ENCODE measurements around the gene DHX30.

Gene DHX30

DNA sequence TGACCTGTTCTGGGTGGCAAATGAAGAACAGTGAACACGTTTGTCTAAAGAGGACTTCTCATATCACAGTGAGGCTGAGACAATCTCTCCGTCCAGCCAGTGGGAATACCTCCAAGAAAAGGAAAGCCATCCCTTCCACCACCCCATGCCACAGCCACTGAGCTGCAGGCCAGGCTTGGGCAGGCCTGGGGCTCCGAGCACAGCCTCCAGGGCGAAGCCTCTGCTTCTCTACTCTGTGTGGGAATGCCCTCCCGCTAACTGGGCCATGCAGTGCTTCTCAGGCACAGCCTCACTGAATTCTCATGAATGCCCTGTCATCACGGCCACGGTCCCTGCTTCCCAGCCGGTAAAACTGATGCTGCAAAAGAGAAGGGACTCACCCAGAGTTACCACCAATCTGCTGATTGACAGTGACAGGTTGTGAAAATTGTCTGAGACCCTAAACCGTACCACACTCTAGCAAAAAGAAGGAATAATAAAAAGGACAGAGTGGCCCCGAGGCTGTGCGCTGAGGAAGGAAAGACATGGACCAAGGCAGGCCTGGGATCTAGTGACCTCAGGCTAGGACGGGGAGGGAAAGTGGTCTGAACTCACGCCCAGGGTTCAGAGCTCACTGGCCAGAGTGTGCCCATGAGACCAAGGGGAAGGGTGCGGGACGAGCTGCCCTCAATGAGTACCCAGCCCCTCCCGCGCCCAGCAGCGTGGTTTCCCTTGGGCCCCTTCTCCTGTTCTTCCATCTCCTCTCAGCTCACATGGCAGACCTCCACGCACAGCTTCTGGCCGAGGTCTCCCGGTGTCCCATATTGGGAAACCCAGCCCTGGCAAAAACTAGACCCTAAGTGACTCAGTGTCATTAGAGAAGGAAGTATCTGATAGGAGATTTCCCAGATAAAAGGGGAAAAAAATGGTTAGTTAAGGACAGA lies 52.8 kb downstream of the DHX30 start:
- ChIA-PET CTCF (interaction anchor here (0.6 kb wide), 1 partner anchor 130 kb away, joined by 4 read pairs; no protein-coding TSS in a partner anchor), POLR2A (no interaction called here)
- Histone ChIP-seq H3K4me3 (ENCODE audit: low read depth, low read length) (no peak overlapping the region), H3K36me3 (ENCODE audit: control insufficient read depth in 2 of 2, insufficient read depth in 1 of 2, low read length in 2 of 2) (peaks cover 0 to 79% of the 10 kb centered on the region in 2 experiments; a peak in 2 of 3 replicates), H3K4me1 (ENCODE audit: control insufficient read depth, insufficient read depth, low read length) (no peaks in the 10 kb centered on the region), H3K9me3 (ENCODE audit: control insufficient read depth, insufficient read depth, low read depth, low read length) (no peaks in the 10 kb centered on the region), H3K27ac (ENCODE audit: extremely low read depth, low read depth, low read length) (no peak overlapping the region)
- TF ChIP-seq ZNF701 (tag by site-specific recombination; IDR thresholded peaks at IDR 0.05) = no peak
- no peak for TF ChIP-seq ZNF707 (tag by site-specific recombination; IDR thresholded peaks at IDR 0.05)
- no peak for TF ChIP-seq HOXA7 (CRISPR knock-in tag; IDR thresholded peaks at IDR 0.05; ENCODE audit: borderline replicate concordance)
- no peak for TF ChIP-seq ZNF391 (tag by site-specific recombination; IDR thresholded peaks at IDR 0.05; ENCODE audit: borderline replicate concordance, low read depth)
- TF ChIP-seq ZNF501 (tag by site-specific recombination; IDR thresholded peaks at IDR 0.05) = no peak
- TF ChIP-seq, protein P1, sequence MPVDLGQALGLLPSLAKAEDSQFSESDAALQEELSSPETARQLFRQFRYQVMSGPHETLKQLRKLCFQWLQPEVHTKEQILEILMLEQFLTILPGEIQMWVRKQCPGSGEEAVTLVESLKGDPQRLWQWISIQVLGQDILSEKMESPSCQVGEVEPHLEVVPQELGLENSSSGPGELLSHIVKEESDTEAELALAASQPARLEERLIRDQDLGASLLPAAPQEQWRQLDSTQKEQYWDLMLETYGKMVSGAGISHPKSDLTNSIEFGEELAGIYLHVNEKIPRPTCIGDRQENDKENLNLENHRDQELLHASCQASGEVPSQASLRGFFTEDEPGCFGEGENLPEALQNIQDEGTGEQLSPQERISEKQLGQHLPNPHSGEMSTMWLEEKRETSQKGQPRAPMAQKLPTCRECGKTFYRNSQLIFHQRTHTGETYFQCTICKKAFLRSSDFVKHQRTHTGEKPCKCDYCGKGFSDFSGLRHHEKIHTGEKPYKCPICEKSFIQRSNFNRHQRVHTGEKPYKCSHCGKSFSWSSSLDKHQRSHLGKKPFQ (tag by site-specific recombination; IDR thresholded peaks at IDR 0.05) = no peak
- no peak for TF ChIP-seq IKZF3 (tag by site-specific recombination; IDR thresholded peaks at IDR 0.05)
- TF ChIP-seq ZNF140 (tag by site-specific recombination; IDR thresholded peaks at IDR 0.05) = no peak
- TF ChIP-seq, protein P2, sequence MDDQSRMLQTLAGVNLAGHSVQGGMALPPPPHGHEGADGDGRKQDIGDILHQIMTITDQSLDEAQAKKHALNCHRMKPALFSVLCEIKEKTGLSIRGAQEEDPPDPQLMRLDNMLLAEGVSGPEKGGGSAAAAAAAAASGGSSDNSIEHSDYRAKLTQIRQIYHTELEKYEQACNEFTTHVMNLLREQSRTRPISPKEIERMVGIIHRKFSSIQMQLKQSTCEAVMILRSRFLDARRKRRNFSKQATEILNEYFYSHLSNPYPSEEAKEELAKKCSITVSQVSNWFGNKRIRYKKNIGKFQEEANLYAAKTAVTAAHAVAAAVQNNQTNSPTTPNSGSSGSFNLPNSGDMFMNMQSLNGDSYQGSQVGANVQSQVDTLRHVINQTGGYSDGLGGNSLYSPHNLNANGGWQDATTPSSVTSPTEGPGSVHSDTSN (CRISPR knock-in tag; IDR thresholded peaks at IDR 0.05) = no peak
- no peak for TF ChIP-seq ZNF549 (tag by site-specific recombination; IDR thresholded peaks at IDR 0.05)
- TF ChIP-seq ZNF184 (tag by site-specific recombination; IDR thresholded peaks at IDR 0.05) = no peak
- TF ChIP-seq ZNF658 (tag by site-specific recombination; IDR thresholded peaks at IDR 0.05) = no peak
- no peak for TF ChIP-seq ZNF843 (tag by site-specific recombination; IDR thresholded peaks at IDR 0.05)
- no peak for TF ChIP-seq ZNF175 (tag by site-specific recombination; IDR thresholded peaks at IDR 0.05)
- no peak for TF ChIP-seq EGR2 (tag by site-specific recombination; IDR thresholded peaks at IDR 0.05; ENCODE audit: low read depth)
- TF ChIP-seq ZNF155 (tag by site-specific recombination; IDR thresholded peaks at IDR 0.05) = no peak
- TF ChIP-seq, protein P3, sequence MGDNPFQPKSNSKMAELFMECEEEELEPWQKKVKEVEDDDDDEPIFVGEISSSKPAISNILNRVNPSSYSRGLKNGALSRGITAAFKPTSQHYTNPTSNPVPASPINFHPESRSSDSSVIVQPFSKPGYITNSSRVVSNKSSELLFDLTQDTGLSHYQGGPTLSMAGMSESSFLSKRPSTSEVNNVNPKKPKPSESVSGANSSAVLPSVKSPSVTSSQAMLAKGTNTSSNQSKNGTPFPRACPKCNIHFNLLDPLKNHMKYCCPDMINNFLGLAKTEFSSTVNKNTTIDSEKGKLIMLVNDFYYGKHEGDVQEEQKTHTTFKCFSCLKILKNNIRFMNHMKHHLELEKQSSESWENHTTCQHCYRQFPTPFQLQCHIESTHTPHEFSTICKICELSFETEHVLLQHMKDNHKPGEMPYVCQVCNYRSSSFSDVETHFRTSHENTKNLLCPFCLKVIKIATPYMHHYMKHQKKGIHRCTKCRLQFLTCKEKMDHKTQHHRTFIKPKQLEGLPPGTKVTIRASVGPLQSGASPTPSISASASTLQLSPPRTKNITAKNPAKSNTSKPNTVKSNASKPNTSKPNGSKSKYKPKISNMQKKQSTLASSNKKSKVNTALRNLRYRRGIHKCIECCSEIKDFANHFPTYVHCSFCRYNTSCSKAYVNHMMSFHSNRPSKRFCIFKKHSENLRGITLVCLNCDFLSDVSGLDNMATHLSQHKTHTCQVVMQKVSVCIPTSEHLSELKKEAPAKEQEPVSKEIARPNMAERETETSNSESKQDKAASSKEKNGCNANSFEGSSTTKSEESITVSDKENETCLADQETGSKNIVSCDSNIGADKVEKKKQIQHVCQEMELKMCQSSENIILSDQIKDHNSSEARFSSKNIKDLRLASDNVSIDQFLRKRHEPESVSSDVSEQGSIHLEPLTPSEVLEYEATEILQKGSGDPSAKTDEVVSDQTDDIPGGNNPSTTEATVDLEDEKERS (tag by site-specific recombination; IDR thresholded peaks at IDR 0.05) = no peak
- no peak for TF ChIP-seq ZNF76 (tag by site-specific recombination; IDR thresholded peaks at IDR 0.05; ENCODE audit: borderline replicate concordance, low read depth)
- no peak for TF ChIP-seq ZNF777 (tag by site-specific recombination; IDR thresholded peaks at IDR 0.05; ENCODE audit: borderline replicate concordance)
- no peak for TF ChIP-seq ZNF664 (tag by site-specific recombination; IDR thresholded peaks at IDR 0.05)
